Activated CD8-positive, alpha-beta memory T cell treated with anti-CD3 and anti-CD28 coated beads, Interleukin-2, amount 50 U/mL, for 1 hour (primary cell): ENCODE data around the gene NRG3.

Experiments used
- DNase-seq: peaks from one replicate; pipeline ENCODE4 v3.0.0-alpha.2; 2020; ENCODE audit errors: extremely low read depth

The NRG3 gene

GRCh38 chr10:82089327-82089726 is 214.3 kb downstream of the NRG3 start:
- no peak for DNase-seq

- no peak for DNase-seq
Observed at GRCh38 chr10:82091413-82091812, 216.4 kb downstream of the NRG3 start.

GRCh38 chr10:82092111-82092510 is 217.1 kb downstream of the NRG3 start:
- DNase-seq, result no peak

GRCh38 chr10:82124713-82125112 is 249.7 kb downstream of the NRG3 start:
- DNase-seq, result no peak

- no peak for DNase-seq
Observed at GRCh38 chr10:82128527-82128926, 253.5 kb downstream of the NRG3 start.

- no peak for DNase-seq
Observed at GRCh38 chr10:82136103-82136502, 261.1 kb downstream of the NRG3 start.

- no peak for DNase-seq
Observed at GRCh38 chr10:82144153-82144552, 269.2 kb downstream of the NRG3 start.

GRCh38 chr10:82148764-82149163 is 273.8 kb downstream of the NRG3 start:
- no peak for DNase-seq

GRCh38 chr10:82149674-82150073 is 274.7 kb downstream of the NRG3 start:
- DNase-seq, result no peak

- DNase-seq, result no peak
Observed at GRCh38 chr10:82150123-82150900, 275.3 kb downstream of the NRG3 start.

- DNase-seq, result no peak
Observed at GRCh38 chr10:82160307-82160706, 285.3 kb downstream of the NRG3 start.

- DNase-seq, result no peak
Observed at GRCh38 chr10:82161264-82161663, 286.3 kb downstream of the NRG3 start.

GRCh38 chr10:82162549-82163195 is 287.7 kb downstream of the NRG3 start:
- no peak for DNase-seq

GRCh38 chr10:82171899-82172298 is 296.9 kb downstream of the NRG3 start:
- no peak for DNase-seq

- no peak for DNase-seq
Observed at GRCh38 chr10:82176587-82176986, 301.6 kb downstream of the NRG3 start.

- no peak for DNase-seq
Observed at GRCh38 chr10:82190432-82191260, 315.7 kb downstream of the NRG3 start.

- DNase-seq, result no peak
Observed at GRCh38 chr10:82191653-82192052, 316.7 kb downstream of the NRG3 start.

GRCh38 chr10:82192665-82193064 is 317.7 kb downstream of the NRG3 start:
- no peak for DNase-seq

GRCh38 chr10:82194419-82194818 is 319.4 kb downstream of the NRG3 start:
- no peak for DNase-seq

GRCh38 chr10:82206831-82207230 is 331.8 kb downstream of the NRG3 start:
- no peak for DNase-seq

GRCh38 chr10:82208726-82209125 is 333.7 kb downstream of the NRG3 start:
- no peak for DNase-seq

GRCh38 chr10:82210331-82210730 is 335.3 kb downstream of the NRG3 start:
- no peak for DNase-seq

GRCh38 chr10:82211346-82211745 is 336.4 kb downstream of the NRG3 start:
- DNase-seq, result no peak
